ENCODE data around the gene GLYATL3.
"Not testable (repeated sequence)": the region's sequence is repeated elsewhere in the genome, so short reads cannot be mapped to it uniquely, and the experiment has no call there.

The GLYATL3 gene

DNA sequence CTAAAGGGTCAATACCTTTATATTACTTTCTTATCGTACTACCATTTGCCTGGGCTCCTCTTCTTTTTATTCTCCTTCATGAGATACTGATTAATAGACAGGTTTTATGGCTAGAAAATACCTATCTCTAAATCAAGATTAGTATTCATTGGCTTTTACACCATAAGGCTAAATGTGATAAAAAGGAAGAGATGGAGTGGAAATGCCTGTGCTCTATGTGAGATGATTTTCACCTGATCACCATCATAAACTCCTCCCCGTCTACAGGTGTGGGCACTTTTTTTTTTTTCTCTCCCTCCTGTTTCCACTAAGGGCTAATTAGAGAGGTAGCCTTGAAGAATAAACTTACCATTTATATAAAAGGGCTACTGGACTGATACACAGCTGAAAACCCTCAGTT is at the start of gene GLYATL3:
TSS of gene GLYATL3 (plus strand) at position 301 of the 400 bp plus-strand sequence. CDS start 12,068 bp downstream, outside the sequence.
- intact Hi-C loops (cut with DNase I): no loop called here
- no peak for DNase-seq

DNA sequence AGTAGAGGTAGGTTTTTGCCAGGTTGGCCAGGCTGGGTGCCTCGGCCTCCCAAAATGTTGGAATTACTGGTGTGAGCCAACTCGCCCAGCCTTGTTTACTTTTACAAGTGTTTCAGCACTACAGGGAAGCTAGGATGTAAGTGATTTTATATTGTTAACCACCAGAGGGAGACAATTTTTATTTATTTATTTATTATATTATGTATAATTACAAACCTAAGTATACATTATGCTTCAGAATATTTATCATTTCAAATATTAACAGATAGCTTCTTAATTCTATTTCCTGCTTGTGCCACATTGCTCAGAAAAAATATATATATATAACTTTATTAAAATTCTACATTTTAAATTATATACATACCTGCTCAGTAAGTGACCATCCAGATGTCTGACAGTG is 46.5 kb upstream of the GLYATL3 start:
- no peak for DNase-seq
- intact Hi-C loops (cut with DNase I): no loop called here

DNA sequence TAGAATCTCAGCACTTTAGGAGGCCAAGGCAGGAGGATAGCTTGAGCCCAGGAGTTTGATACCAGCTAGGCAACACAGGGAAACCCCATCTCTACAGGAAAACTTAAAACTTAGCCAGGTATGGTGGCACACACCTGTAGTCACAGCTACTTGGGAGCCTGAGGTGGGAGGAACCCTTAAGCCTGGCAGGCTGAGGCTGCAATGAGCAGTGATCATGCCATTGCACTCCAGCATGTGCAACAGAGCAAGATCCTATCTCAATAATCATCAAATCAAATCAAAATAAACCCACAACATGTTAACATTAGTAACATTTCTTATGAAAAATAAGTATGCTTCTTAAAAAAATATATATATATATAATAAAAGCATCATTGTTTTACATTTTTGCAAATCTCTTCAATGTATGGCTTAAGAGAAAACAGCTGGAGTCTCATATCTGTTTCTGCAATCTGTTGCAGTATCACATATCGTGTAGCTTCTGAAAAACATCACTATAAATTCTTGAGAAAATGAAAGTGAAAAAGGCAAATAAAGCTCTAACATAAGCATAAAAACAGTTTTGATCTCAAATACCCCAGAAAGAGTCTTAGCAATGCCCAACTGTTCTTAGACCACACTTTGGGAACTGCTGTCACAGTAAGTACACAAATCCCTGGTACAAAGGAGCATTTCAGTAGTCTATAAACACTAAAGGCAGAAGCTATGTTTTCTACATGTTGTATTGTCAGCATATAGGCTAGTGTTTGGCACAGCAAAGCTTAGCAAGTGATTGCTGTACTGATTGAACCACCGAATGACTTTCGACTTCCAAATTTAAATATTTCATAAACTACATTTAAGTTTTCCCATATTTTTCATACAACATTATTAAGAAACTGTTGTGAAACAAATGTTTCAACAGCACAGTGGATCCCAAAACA is 44.7 kb upstream of the GLYATL3 start:
- DNase-seq: no peak
- intact Hi-C loops (cut with DNase I): no loop called here

DNA sequence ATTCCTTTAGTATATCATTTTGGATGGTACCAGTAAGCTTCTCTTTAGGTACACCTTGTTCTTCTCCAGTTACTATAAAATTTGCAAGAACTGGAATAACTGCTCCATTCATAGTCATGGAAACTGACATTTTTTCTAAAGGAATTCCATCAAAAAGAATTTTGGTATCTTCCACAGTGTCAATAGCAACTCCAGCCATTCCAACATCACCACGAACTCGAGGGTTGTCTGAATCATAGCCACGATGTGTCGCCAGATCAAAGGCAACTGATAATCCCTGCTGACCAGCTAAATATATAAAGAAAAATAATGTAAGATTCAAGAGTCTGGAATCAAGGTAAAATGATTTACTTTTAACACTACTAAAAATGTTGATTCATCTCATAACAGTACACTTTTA is 42.0 kb upstream of the GLYATL3 start:
- intact Hi-C loops (cut with DNase I): no loop called here
- DNase-seq: no peak

DNA sequence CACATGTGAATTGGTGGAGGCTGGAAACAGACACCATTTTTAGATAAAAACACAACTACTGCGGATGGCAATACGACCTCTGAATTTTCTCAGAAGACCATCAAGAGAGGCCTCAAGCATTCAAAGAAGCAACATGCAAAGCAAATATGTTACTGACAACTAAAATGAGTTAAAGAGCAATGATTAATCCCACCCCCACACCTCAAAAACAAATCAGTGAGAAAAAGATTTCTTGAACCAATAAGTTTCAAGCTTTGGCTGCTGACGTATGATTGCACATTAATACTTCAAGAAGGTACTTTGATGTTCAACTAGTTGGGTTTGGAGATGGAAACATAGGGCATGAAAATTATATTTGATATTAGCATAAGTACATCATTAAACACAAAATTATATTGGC is 37.7 kb upstream of the GLYATL3 start:
- intact Hi-C loops (cut with DNase I): no loop called here
- no peak for DNase-seq

DNA sequence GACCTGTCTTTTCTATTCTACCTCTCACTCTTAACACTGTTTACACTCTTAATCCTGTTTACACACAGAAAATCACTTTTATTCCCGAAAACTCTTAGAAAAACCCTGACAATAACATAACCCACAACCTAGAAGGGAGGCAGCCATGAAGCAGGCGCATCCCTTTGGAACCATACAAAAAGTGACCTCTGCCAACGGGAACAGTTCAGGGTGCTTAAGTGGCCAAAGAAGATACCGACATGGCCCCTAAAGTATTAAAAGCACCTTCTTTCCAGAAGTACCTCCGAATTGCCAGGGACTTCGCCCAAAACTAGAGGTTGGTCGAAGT is 37.2 kb upstream of the GLYATL3 start:
- DNase-seq: no peak
- intact Hi-C loops (cut with DNase I): no loop called here

DNA sequence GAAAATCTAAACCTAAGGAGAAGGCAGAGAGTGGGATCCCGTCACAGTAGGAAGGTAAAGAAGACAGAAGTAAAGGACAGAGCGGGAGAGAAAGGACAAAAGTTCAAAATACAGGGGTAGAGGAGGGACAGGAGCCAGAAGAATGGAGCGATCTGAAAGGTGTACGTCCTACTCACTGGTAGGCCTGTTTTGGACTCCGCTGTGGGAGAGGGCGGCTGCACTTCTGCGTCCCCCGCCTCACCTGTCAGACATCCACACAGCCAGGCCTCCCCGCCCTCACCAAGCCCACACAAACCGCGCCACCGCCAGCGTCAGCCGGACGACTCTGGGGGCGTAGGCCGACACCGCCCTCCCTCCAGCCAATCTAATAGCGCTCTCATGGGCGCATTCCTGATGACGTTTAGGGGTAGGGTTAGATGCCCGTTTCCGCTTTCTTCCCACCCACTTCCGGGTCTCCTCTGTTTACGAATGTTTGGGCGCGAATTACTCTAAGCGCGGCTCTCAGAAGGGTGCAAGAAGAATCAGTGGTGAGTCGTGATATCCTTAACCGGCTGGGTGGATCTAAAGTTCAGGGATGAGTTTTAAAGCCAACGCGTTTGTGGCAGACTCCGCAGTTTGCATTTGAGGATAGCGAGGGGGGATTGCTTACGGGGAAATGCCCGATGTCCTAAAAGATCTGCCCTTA is 36.7 kb upstream of the GLYATL3 start, which contains the start of the genes CENPQ and MMUT:
TSS of gene CENPQ (plus strand) at position 444 of the 685 bp plus-strand sequence. CDS start 6,807 bp downstream, outside the sequence.
TSS of gene MMUT (minus strand) at position 327 of the 685 bp plus-strand sequence. CDS start 3,787 bp downstream, outside the sequence.
- intact Hi-C loops (cut with DNase I): no loop called here
- DNase-seq: peak; percentile 91 to 99 (median 95)

DNA sequence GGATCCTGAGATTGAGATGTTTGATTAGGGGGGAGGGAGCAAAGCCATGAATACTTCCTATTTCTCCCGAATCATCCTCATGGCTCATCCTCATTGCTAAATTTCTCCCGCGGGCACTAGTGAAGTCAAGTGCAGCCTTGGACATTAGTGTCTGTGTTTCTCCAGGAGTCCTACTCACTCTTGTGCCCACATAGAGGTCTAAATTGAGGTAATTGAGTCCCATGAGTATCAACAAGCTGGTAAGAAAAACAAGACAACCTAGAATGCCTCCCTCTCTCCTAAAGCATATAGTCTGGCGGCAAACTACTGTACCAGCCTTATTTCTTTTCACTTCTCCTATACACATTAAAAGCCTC is 36.1 kb upstream of the GLYATL3 start:
- DNase-seq: no peak
- intact Hi-C loops (cut with DNase I): no loop called here

DNA sequence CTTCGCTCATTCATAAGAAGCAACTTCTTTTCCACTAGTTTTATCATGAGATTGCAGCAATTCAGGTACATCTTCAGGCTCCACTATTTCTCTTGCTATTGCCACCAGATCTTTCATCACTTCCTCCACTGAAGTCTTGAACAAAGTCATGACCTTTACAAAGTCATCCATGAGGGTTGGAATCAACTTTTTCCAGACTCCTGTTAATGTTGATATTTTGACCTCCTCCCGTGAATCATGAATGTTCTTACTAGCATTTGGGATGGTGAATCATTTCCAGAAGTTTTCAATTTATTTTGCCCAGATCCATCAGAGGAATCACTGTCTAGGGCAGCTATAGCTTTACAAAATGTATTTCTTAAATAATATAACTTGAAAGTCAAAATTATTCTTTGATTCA is 35.0 kb upstream of the GLYATL3 start:
- intact Hi-C loops (cut with DNase I): no loop called here
- DNase-seq: no peak

DNA sequence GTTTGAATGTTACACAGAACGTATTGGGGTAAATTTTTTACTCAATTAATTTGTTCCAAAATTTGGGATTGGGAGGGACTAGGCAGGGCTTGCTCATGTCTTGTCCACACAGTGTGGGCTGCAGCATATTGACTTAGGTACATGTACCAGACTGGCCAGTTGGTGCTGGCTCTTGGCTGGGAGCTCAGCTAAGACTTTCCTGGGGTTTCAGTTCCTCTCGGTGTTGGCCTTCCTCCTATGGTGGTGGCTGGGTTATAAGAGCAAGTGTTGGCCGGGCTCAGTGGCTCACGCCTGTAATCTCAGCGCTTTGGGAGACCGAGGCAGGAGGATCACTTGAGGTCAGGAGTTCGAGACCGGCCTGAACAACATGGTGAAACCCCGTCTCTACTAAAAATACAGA is 31.7 kb upstream of the GLYATL3 start:
- intact Hi-C loops (cut with DNase I): no loop called here
- DNase-seq: no peak

DNA sequence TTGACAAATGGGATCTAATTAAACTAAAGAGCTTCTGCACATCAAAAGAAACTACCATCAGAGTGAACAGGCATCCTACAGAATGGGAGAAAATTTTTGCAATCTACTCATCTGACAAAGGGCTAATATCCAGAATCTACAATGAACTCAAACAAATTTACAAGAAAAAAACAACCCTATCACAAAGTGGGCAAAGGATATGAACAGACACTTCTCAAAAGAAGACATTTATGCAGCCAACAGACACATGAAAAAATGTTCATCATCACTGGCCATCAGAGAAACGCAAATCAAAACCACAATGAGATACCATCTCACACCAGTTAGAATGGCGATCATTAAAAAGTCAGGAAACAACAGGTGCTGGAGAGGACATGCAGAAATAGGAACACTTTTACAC is 23.2 kb upstream of the GLYATL3 start:
- intact Hi-C loops (cut with DNase I); DNase-seq: not testable (repeated sequence)

DNA sequence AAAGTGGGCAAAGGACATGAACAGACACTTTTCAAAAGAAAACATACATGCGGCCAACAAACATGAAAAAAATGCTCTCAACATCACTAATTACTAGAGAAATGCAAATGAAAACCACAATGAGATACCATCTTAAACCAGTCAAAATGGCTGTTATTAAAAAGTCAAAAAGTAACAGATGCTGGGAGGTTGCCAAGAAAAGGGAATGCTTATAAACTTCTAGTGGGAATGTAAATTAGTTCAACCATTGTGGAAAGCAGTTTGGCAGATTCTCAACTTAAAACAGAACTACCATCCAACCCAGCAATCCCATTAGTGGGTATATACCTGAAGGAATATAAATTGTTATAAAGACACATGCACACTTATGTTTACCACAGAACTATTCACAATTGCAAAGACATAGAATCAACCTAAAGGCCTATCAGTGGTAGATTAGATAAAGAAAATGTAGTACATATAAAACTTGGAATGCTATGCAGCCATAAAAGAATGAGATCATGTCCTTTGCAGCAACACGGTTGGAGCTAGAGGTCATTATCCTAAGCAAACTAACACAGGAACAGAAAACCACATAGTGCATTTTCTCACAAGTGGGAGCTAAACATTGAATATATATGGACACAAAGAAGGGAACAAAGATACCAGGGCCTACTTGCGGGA is 20.3 kb upstream of the GLYATL3 start:
- intact Hi-C loops (cut with DNase I): no loop called here
- DNase-seq: no peak

DNA sequence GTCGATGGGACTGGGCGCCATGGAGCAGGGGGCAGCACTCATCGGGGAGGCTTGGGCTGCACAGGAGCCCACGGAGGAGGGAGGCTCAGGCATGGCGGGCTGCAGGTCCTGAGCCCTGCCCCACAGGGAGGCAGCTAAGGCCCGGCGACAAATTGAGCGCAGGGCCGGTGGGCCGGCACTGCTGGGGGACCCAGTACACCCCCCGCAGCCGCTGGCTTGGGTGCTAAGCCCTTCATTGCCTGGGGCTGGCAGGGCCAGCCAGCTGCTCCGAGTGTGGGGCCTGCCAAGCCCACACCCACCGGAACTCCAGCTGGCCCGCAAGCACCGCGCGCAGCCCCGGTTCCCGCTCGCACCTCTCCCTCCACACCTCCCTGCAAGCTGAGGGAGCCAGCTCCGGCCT is 17.9 kb upstream of the GLYATL3 start:
- DNase-seq; intact Hi-C loops (cut with DNase I): not testable (repeated sequence)

DNA sequence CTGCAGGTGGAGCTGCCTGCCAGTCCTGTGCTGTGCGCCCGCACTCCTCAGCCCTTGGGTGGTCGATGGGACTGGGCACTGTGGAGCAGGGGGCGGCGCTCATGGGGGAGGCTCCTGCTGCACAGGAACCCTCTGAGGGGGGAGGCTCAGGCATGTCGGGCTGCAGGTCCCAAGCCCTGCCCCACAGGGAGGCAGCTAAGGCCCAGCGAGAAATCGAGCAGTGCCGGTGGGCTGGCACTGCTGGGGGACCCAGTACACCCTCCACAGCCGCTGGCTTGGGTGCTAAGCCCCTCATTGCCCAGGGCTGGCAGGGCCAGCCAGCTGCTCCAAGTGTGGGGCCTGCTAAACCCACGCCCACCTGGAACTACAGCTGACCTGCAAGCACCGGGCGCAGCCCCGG is 16.3 kb upstream of the GLYATL3 start:
- intact Hi-C loops (cut with DNase I); DNase-seq: not testable (repeated sequence)

DNA sequence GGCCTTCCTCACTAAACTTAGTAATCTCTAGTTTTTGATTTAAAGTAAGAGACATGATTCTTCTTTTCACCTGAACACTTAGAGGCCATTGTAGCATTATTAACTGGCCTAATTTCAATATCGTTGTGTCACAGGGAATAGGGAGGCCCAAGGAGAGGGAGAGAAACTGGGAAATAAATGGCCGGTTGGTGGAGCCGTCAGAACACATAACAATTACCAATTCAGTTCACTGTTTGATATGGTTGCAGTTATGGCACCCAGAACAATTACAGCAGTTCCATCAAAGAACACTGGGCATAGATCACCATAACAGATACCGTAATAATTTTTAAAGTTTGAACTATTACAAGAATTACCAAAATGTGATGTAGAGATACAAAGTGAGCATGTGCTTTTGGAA is 9.1 kb upstream of the GLYATL3 start:
- intact Hi-C loops (cut with DNase I): no loop called here
- DNase-seq: no peak

DNA sequence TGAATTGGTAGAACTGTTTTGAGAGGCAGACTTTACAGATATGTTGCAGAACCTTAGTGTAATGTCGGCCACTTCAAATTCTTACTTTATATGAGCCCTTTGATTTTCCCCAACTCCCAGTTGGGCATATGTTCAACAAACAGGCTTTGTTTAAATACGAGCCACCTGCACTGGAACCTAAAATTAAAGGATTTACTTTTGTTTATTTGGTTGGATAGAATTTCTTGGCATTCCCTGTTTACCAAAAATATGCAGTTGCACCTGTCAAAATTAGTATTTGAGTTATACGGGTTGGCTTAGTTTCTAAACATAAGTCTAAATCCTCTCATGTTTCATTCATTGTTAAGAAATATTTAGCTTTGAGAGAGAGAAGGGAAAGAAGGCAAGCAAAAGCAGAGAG is 2.4 kb upstream of the GLYATL3 start:
- DNase-seq: no peak
- intact Hi-C loops (cut with DNase I): no loop called here

DNA sequence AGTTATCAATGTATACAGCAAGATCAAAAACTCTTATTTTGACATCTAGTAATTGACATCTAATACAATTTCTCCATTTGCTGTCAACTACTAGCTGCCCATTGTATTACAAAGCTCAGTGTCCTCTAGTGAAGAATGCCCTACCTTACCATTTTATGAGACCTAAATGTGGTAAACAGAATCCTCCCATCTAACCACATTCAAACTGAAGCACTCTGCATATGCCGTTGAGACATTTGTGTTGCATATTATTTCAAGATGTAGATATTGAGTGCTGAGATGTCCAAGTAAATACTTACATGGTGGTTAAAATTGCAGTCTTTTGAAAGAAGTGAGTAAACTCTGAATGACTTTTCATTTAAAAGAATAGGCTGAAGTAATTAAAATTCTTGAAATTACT is 597 bp upstream of the GLYATL3 start:
- no peak for DNase-seq
- intact Hi-C loops (cut with DNase I): no loop called here

DNA sequence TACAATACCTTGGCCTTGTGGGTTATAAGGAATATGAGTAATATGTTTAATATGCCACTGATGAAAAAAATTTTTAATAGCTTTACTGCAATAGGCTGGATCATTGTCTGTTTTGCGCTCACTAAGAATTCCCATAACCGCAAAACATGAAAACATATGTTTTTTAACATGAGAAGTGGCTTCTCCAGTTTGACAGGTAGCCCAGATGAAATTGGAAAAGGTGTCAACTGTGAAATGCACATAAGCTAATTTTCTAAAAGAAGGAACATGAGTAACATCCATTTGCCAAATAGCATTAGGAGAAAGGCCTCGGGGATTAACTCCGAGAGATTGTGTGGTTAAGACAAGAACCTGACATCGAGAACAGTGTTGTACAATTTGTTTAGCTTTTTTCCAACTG is 4.9 kb downstream of the GLYATL3 start:
- intact Hi-C loops (cut with DNase I): no loop called here
- DNase-seq: no peak

DNA sequence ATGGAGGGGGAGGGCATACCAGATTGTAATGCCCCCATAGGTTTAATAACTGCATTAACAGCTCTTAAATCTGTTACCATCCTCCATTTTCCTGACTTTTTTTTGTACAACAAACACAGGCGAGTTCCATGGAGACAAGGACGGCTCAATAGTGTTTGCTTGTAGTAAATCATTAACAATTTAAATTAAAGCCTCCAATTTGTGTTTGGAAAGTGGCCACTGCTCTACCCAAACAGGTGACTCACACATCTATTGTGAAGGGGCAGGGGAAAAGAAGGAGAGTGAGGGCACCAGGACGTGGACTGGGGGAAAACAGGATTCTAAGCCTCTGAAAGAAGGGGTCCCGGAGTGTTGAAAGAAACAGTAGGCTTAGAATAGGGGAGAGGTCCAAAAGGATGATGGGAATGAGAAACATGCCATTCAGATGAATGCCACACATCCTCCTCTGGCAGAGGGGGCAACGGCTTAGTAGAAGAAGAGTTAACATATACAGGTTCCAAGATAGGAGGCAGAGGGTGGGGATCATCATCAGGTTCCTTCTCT is 6.9 kb downstream of the GLYATL3 start:
- DNase-seq: no peak
- intact Hi-C loops (cut with DNase I): no loop called here

DNA sequence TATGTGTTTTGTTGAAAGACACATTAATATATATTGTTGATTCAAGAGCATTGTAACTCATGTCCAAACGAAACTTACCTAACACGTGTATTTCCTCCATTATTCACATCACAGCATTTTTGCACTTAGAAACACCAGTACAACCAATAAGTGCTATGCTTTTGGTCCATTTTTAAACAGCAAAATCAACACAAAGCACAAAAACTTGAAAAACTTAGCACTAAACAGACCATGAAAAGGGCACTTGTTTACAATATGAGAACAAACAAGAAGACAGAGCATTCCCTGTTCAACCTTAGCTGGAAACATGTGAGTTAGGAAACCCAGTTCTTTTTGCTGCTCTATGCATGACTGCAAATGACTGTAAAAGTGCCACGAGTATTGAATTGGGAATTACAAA is 9.6 kb downstream of the GLYATL3 start:
- intact Hi-C loops (cut with DNase I): no loop called here
- no peak for DNase-seq

All from head of caudate nucleus (tissue), 42 donors.